Hepatocyte (in vitro differentiated cells): ENCODE results near the gene WDFY2.

ENCODE experiments used
- EZH2 ChIP-seq: fragments of 200-600 bp; sonication (generic); IDR thresholded peaks from 2 replicates; pipeline ENCODE4 v1.6.1; 2016; ENCODE audit warnings: antibody characterized with exemption, mild to moderate bottlenecking, borderline replicate concordance
- EZH2phosphoT487 ChIP-seq: fragments of 200-600 bp; sonication (generic); IDR thresholded peaks from one replicate; pipeline ENCODE4 v1.6.1; 2018; ENCODE audit warnings: antibody characterized with exemption, mild to moderate bottlenecking, low read depth, moderate library complexity; ENCODE audit not compliant: unreplicated experiment, severe bottlenecking
- TF ChIP-seq, protein P1 (sequence below): fragments of 200-600 bp; sonication (generic); IDR thresholded peaks from 2 replicates; pipeline ENCODE4 v1.5.1; 2016; ENCODE audit warnings: antibody characterized with exemption, mild to moderate bottlenecking; ENCODE audit not compliant: poor library complexity

DNA sequence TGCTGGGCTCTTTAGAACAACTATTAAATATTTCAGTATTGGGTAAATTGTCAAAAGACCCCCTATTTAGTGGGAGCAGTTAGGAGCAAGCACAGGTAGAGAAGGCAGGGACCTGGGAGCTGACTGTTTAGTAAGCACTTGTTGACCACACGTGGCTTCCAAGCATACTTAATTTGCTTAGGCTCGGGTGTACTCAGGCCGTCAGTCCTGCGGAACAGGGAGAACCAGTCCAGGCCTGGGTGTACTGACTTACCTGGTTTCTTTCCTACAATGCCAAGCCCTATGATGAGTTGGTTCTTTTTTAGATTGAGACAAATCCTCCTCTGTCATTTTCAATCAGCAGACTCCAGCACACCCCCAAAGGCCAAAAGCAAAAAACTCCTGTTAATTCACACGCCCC is 90.0 kb downstream of the WDFY2 start:
- TF ChIP-seq, protein P1, sequence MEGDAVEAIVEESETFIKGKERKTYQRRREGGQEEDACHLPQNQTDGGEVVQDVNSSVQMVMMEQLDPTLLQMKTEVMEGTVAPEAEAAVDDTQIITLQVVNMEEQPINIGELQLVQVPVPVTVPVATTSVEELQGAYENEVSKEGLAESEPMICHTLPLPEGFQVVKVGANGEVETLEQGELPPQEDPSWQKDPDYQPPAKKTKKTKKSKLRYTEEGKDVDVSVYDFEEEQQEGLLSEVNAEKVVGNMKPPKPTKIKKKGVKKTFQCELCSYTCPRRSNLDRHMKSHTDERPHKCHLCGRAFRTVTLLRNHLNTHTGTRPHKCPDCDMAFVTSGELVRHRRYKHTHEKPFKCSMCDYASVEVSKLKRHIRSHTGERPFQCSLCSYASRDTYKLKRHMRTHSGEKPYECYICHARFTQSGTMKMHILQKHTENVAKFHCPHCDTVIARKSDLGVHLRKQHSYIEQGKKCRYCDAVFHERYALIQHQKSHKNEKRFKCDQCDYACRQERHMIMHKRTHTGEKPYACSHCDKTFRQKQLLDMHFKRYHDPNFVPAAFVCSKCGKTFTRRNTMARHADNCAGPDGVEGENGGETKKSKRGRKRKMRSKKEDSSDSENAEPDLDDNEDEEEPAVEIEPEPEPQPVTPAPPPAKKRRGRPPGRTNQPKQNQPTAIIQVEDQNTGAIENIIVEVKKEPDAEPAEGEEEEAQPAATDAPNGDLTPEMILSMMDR = no peak
- TF ChIP-seq EZH2phosphoT487 = no peak
- no peak for TF ChIP-seq EZH2
